ENCODE measurements around the gene CATSPERD. TPM values are rescaled to one million over a fixed set of nuclear protein-coding genes. Genes with fewer than 3 reads are reported as not detected.

The CATSPERD gene
- polyA plus RNA-seq, 2 of the 4 experiments (the other 2 are of a cell fraction), result 0.03 TPM; not detected in 1

DNA sequence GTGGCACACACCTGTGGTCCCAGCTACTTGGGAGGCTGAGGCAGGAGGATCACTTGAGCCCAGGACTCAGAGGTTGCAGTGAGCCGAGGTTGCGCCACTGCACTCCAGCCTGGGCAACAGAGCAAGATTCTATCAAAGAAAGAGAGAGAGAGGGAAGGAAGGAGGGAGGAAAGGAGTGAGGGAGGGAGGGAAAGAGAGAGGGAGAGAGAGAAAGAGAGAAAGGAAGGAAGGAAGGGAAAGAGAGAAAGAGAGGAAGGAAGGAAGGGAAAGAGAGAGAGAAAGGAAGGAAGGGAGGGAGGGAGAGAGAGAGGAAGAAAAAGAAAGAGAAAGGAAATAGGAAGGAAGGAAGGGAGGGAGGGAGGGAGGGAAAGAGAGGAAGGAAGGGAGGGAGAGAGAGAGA lies 96.8 kb downstream of the CATSPERD start:
- ChIA-PET CTCF (no interaction called here), POLR2A (no interaction called here)
- ATAC-seq (no peak), FAIRE-seq (no peak), DNase-seq (ENCODE audit: low read depth in 1 of 2, low spot score in 1 of 2) (no peak)
- no peak overlapping the region for H3K4me3 ChIP-seq
- WGBS (ENCODE audit: missing lambda C conversion rate), result 66% methylated on average over 2 of the region's 2 CpGs
- H3K27ac ChIP-seq, result no peak overlapping the region
- 0 out of 3 replicates have a peak, but pooled peaks cover 3% of the 10 kb centered on the region for H3K4me1 ChIP-seq
- TF ChIP-seq MAFK (IDR thresholded peaks at IDR 0.05; ENCODE audit: partially characterized antibody) (no peak), CHD4 (IDR thresholded peaks at IDR 0.05; ENCODE audit: borderline replicate concordance) (no peak), RFX5 (IDR thresholded peaks at IDR 0.05) (no peak), NR3C1 (IDR thresholded peaks at IDR 0.05) (no peak), ZNF302 (CRISPR knock-in tag; IDR thresholded peaks at IDR 0.05) (no peak), EHMT2 (IDR thresholded peaks at IDR 0.05; ENCODE audit: low read depth) (no peak), RCOR1 (IDR thresholded peaks at IDR 0.05; ENCODE audit: low read depth, low read length) (no peak), CBX2 (IDR thresholded peaks at IDR 0.05; ENCODE audit: borderline replicate concordance, low read depth) (no peak)
- TF ChIP-seq, protein P1, sequence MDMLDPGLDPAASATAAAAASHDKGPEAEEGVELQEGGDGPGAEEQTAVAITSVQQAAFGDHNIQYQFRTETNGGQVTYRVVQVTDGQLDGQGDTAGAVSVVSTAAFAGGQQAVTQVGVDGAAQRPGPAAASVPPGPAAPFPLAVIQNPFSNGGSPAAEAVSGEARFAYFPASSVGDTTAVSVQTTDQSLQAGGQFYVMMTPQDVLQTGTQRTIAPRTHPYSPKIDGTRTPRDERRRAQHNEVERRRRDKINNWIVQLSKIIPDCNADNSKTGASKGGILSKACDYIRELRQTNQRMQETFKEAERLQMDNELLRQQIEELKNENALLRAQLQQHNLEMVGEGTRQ (IDR thresholded peaks at IDR 0.05), result no peak
- TF ChIP-seq, protein P2, sequence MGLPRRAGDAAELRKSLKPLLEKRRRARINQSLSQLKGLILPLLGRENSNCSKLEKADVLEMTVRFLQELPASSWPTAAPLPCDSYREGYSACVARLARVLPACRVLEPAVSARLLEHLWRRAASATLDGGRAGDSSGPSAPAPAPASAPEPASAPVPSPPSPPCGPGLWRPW (IDR thresholded peaks at IDR 0.05), result no peak
- TF ChIP-seq, protein P3, sequence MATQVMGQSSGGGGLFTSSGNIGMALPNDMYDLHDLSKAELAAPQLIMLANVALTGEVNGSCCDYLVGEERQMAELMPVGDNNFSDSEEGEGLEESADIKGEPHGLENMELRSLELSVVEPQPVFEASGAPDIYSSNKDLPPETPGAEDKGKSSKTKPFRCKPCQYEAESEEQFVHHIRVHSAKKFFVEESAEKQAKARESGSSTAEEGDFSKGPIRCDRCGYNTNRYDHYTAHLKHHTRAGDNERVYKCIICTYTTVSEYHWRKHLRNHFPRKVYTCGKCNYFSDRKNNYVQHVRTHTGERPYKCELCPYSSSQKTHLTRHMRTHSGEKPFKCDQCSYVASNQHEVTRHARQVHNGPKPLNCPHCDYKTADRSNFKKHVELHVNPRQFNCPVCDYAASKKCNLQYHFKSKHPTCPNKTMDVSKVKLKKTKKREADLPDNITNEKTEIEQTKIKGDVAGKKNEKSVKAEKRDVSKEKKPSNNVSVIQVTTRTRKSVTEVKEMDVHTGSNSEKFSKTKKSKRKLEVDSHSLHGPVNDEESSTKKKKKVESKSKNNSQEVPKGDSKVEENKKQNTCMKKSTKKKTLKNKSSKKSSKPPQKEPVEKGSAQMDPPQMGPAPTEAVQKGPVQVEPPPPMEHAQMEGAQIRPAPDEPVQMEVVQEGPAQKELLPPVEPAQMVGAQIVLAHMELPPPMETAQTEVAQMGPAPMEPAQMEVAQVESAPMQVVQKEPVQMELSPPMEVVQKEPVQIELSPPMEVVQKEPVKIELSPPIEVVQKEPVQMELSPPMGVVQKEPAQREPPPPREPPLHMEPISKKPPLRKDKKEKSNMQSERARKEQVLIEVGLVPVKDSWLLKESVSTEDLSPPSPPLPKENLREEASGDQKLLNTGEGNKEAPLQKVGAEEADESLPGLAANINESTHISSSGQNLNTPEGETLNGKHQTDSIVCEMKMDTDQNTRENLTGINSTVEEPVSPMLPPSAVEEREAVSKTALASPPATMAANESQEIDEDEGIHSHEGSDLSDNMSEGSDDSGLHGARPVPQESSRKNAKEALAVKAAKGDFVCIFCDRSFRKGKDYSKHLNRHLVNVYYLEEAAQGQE (IDR thresholded peaks at IDR 0.05), result no peak
- TF ChIP-seq, protein P4, sequence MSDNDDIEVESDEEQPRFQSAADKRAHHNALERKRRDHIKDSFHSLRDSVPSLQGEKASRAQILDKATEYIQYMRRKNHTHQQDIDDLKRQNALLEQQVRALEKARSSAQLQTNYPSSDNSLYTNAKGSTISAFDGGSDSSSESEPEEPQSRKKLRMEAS (IDR thresholded peaks at IDR 0.05), result no peak
- TF ChIP-seq, protein P5, sequence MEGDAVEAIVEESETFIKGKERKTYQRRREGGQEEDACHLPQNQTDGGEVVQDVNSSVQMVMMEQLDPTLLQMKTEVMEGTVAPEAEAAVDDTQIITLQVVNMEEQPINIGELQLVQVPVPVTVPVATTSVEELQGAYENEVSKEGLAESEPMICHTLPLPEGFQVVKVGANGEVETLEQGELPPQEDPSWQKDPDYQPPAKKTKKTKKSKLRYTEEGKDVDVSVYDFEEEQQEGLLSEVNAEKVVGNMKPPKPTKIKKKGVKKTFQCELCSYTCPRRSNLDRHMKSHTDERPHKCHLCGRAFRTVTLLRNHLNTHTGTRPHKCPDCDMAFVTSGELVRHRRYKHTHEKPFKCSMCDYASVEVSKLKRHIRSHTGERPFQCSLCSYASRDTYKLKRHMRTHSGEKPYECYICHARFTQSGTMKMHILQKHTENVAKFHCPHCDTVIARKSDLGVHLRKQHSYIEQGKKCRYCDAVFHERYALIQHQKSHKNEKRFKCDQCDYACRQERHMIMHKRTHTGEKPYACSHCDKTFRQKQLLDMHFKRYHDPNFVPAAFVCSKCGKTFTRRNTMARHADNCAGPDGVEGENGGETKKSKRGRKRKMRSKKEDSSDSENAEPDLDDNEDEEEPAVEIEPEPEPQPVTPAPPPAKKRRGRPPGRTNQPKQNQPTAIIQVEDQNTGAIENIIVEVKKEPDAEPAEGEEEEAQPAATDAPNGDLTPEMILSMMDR (IDR thresholded peaks at IDR 0.05), result no peak
- TF ChIP-seq, protein P6, sequence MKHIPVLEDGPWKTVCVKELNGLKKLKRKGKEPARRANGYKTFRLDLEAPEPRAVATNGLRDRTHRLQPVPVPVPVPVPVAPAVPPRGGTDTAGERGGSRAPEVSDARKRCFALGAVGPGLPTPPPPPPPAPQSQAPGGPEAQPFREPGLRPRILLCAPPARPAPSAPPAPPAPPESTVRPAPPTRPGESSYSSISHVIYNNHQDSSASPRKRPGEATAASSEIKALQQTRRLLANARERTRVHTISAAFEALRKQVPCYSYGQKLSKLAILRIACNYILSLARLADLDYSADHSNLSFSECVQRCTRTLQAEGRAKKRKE (CRISPR knock-in tag; IDR thresholded peaks at IDR 0.05; ENCODE audit: low read depth), result no peak
- TF ChIP-seq, protein P7, sequence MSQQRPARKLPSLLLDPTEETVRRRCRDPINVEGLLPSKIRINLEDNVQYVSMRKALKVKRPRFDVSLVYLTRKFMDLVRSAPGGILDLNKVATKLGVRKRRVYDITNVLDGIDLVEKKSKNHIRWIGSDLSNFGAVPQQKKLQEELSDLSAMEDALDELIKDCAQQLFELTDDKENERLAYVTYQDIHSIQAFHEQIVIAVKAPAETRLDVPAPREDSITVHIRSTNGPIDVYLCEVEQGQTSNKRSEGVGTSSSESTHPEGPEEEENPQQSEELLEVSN (IDR thresholded peaks at IDR 0.05; ENCODE audit: borderline replicate concordance, low read depth), result no peak
- H3K4me2 ChIP-seq, result no peak overlapping the region
- H3K9me3 ChIP-seq, result no peaks in the 10 kb centered on the region

DNA sequence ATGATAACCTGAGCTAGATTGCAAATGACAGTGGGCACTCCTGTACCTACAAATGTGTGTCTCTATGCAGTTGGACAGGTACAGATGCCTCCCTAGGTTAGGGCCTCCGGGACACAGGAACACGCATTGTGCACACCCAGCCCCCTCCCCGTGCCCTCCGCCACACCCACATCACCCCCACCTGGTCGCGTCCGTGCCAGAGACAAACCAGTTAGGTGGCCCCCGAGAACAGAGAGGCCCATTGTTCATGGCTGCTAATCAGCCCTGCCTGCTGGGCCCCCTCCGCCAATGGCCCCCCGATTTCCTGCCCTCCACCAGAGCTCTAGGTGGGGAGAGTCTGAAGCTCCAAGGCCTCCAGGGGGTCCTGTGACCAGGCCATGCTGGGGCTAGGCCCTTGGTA lies 98.2 kb downstream of the CATSPERD start:
- FAIRE-seq (no peak), ATAC-seq (no peak), DNase-seq (ENCODE audit: low read depth in 1 of 2, low spot score in 1 of 2) (no peak)
- H3K4me3 ChIP-seq, result no peak overlapping the region
- ChIA-PET POLR2A (no interaction called here), CTCF (interaction anchor here (0.7 to 2.2 kb wide), 2 partner anchors 15 to 74 kb away, joined by 3 to 14 read pairs; no protein-coding TSS in a partner anchor)
- H3K9me3 ChIP-seq, result no peaks in the 10 kb centered on the region
- 0 out of 3 replicates have a peak, but pooled peaks cover 7% of the 10 kb centered on the region for H3K4me1 ChIP-seq
- H3K27ac ChIP-seq, result no peak overlapping the region
- WGBS (ENCODE audit: missing lambda C conversion rate), result 92% methylated on average over 2 of the region's 10 CpGs
- H3K4me2 ChIP-seq, result no peak overlapping the region
- TF ChIP-seq SMC3 (IDR thresholded peaks at IDR 0.05), result no peak
- TF ChIP-seq RNF2 (IDR thresholded peaks at IDR 0.05; ENCODE audit: borderline replicate concordance, low read depth), result no peak
- TF ChIP-seq, protein P8, sequence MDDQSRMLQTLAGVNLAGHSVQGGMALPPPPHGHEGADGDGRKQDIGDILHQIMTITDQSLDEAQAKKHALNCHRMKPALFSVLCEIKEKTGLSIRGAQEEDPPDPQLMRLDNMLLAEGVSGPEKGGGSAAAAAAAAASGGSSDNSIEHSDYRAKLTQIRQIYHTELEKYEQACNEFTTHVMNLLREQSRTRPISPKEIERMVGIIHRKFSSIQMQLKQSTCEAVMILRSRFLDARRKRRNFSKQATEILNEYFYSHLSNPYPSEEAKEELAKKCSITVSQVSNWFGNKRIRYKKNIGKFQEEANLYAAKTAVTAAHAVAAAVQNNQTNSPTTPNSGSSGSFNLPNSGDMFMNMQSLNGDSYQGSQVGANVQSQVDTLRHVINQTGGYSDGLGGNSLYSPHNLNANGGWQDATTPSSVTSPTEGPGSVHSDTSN (IDR thresholded peaks at IDR 0.05), result no peak
- TF ChIP-seq, protein P5 (IDR thresholded peaks at IDR 0.05), result no peak
- TF ChIP-seq ESRRA (IDR thresholded peaks at IDR 0.05; ENCODE audit: borderline replicate concordance, low read length), result no peak
- no peak for TF ChIP-seq BHLHE40 (IDR thresholded peaks at IDR 0.05; ENCODE audit: low read depth, low read length)
- no peak for TF ChIP-seq NR3C1 (IDR thresholded peaks at IDR 0.05)
- TF ChIP-seq, protein P6 (CRISPR knock-in tag; IDR thresholded peaks at IDR 0.05; ENCODE audit: low read depth), result no peak
- TF ChIP-seq, protein P4 (IDR thresholded peaks at IDR 0.05), result no peak
- TF ChIP-seq FOSL2 (IDR thresholded peaks at IDR 0.05), result no peak
- TF ChIP-seq FOSL2 (CRISPR knock-in tag; IDR thresholded peaks at IDR 0.05), result no peak
- no peak for TF ChIP-seq ZNF302 (CRISPR knock-in tag; IDR thresholded peaks at IDR 0.05)
- TF ChIP-seq ZC3H11A (IDR thresholded peaks at IDR 0.05), result no peak

Measured in A549 (cell line).